Ecto neural progenitor cell (in vitro differentiated cells): ENCODE measurements around the gene TEX38.
"Not testable (repeated sequence)": the region's sequence is repeated elsewhere in the genome, so short reads cannot be mapped to it uniquely, and the experiment has no call there.

ENCODE experiments used
- DNase-seq: peaks from one replicate; pipeline ENCODE4 v3.0.0-alpha.2; 2018; ENCODE audit warnings: low spot score

The TEX38 gene

GRCh38 chr1:46671554-46671953 lies at the start of gene TEX38:
Gene TEX38, plus strand, starts transcription at chr1:46671854. Its CDS starts 81 bp downstream, at chr1:46671935.
- no peak for DNase-seq

GRCh38 chr1:46621930-46622329 lies 49.7 kb upstream of the TEX38 start:
- DNase-seq: no peak

GRCh38 chr1:46622344-46622743 lies 49.3 kb upstream of the TEX38 start:
- no peak for DNase-seq

- no peak for DNase-seq
Observed at GRCh38 chr1:46623743-46624644, 47.7 kb upstream of the TEX38 start.

GRCh38 chr1:46630719-46631118 lies 40.9 kb upstream of the TEX38 start:
- DNase-seq: no peak

GRCh38 chr1:46635205-46635604 lies 36.4 kb upstream of the TEX38 start:
- DNase-seq: no peak

GRCh38 chr1:46637444-46638083 lies 34.1 kb upstream of the TEX38 start:
- DNase-seq: no peak

- no peak for DNase-seq
Observed at GRCh38 chr1:46638921-46639320, 32.7 kb upstream of the TEX38 start.

- no peak for DNase-seq
Observed at GRCh38 chr1:46639547-46639946, 32.1 kb upstream of the TEX38 start.

GRCh38 chr1:46642115-46642680 lies 29.5 kb upstream of the TEX38 start:
- DNase-seq: no peak

GRCh38 chr1:46643368-46643775 lies 28.3 kb upstream of the TEX38 start:
- DNase-seq: no peak

GRCh38 chr1:46645815-46646214 lies 25.8 kb upstream of the TEX38 start:
- DNase-seq: no peak

- no peak for DNase-seq
Observed at GRCh38 chr1:46646331-46646730, 25.3 kb upstream of the TEX38 start.

GRCh38 chr1:46646844-46647243 lies 24.8 kb upstream of the TEX38 start:
- DNase-seq: no peak

GRCh38 chr1:46647611-46648010 lies 24.0 kb upstream of the TEX38 start:
- no peak for DNase-seq

GRCh38 chr1:46649764-46650163 lies 21.9 kb upstream of the TEX38 start:
- no peak for DNase-seq

- DNase-seq: no peak
Observed at GRCh38 chr1:46650491-46650890, 21.2 kb upstream of the TEX38 start.

GRCh38 chr1:46651152-46651551 lies 20.5 kb upstream of the TEX38 start:
- not testable (repeated sequence) for DNase-seq

- DNase-seq: no peak
Observed at GRCh38 chr1:46652321-46653100, 19.1 kb upstream of the TEX38 start.

- DNase-seq: no peak
Observed at GRCh38 chr1:46653405-46653958, 18.2 kb upstream of the TEX38 start.

GRCh38 chr1:46654012-46654411 lies 17.6 kb upstream of the TEX38 start:
- no peak for DNase-seq

GRCh38 chr1:46654698-46655097 lies 17.0 kb upstream of the TEX38 start:
- not testable (repeated sequence) for DNase-seq
